HG03060 (cell line): ENCODE measurements around the gene SOX8.

Experiments
- ATAC-seq: cut with Tn5 transposase; IDR thresholded peaks from one replicate; pipeline ENCODE4 v1.9.1; 2021; ENCODE audit warnings: low read depth, moderate number of reproducible peaks; ENCODE audit not compliant: unreplicated experiment

Gene SOX8

DNA sequence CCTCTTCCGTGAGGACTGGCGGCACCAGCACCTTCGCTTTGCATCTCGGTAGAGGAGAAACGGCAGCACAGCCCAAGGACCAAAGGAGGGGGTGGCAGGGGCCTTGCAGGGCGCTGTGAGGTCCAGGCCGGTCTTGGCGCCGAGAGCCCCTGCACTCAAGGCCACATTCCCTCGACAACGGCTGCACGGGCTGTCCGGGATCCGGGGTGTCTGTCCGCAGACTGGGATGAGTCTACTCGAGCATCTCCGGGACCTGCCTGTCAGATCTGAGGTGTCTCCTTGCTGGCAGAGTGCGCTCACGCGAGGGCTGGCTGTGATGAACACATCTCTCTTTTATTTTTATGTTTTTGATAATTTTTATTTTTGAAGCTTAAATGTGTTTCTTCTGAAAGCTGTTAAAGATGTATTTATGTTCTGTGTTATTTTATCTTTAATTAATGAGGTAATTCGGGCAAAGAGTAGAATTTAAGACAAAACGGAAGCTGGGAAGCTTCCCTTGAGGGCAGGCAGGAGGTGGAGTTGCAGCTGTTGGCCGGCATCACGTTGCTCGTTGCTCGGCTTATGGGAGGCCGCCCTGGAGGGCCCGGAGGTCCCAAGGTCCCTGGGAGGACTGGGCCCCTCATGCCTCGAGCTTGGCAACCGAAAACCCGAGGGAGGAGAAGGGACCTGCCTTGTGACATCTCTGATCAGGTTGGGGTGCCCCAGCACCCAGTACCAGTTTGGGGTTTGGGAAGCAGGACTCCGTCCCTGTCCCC lies 4.3 kb downstream of the SOX8 start:
- ATAC-seq, result no peak

DNA sequence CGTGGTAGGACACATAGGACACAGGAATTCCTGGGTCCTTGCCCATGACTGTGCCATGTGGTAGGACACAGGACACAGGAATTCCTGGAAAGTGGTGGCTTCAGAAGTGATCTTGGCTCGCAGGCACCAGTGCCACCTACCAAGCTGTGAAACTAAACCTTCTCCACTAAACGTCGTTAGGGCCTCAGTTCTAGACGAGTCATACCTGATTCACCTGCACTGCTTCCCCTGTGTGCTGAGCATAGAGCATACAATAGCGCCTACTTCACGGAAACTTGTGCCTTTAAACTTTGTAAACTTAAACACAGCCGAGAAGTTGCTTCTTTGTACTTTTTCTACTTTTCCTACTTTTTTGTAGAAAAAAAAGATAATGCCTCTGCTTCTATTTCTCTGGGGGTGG lies 4.8 kb downstream of the SOX8 start:
- no peak for ATAC-seq

DNA sequence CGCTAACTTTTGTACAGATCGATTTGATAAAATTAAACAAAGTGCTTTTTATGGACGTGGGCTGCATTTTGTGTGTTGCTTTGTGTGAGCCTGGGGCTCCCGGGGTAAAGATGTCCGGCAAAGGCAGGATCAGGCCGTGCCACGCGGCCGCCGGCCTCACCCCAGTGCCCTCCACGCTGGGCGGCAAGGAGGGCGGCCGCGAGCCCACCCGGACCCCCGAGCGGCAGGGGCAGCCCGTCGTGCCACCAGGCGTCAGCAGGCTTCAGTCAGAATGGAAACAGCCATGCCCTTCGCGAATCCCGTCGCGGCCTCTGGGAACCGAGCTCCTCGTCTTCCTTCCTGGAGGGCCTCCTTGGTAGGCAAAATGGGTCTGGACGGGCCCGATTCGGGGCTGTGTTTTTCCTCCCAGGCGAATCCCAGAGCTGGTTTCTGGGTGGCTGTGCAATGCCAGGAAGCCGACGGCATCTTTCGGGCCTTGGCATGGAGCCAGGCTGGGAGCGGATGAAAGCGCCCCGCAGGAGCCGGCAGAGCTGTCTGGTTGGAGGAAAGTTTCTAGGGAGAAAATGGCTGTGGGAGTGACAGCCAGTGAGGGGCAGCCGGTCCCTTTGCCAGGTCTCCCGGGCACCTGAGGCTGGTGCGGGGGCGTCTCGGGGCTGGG lies 5.5 kb downstream of the SOX8 start:
- ATAC-seq, result no peak

DNA sequence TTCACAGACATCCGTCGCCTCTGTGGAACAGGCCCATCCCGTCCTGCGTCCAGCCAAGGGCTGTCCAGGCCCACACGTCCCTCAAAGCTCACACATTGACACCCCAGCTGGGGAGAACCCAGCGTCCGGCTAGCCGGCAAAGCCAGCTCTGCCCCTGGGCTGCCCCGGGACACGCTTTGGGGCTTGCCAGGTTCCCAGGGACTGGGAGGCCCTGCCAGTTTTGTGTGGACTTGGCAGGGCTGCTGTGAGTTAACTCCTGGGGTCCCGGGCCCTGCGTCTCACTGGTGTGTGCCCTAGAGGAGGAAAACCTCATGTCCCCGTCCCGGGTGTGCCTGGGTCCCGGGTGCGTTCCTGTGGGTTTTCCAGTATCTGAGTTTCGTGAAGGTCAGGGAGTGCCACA lies 6.3 kb downstream of the SOX8 start:
- no peak for ATAC-seq

DNA sequence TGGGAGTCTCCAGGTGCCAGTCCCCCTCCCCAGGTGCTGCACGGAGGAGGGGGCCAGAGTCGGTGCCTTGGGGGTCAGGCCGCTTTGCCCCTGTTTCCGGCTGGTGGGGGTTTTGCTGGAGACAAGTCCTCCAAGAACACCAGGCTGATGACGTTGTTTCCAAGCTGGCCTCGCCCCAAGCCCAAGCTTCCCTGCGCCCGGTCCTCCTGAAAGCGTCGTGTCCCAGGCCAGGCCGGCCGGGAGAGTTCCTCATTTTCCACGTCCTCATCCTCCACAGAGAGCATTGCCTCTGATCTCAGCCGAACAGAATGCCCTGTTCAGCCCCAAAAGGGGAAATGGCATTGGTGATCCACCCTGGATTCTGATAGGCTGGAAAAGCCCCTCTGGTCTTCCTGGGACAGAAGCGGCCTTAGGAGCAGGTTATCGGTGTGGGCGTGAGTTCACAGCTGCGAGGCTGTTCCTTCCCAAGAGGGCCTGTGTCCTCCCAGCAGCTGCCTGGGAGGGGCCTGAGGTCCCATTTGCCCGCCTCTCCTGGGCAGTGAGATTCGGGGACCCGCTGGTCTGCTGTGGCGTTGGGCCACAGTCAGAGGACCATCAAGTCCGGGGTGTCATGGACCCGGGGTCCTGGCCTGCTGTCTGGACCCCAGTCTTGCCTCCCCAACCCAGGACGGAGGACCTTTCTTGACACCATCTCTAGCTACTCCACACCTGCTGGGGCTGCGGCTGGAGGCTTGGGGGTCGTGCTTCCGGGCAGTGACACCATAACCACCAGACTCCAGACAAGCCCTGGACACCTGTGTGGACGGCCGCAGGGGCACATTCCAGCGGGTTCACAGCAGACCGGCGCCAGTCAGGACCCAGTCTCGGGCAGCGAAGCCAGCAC lies 7.1 kb downstream of the SOX8 start:
- ATAC-seq, result no peak

DNA sequence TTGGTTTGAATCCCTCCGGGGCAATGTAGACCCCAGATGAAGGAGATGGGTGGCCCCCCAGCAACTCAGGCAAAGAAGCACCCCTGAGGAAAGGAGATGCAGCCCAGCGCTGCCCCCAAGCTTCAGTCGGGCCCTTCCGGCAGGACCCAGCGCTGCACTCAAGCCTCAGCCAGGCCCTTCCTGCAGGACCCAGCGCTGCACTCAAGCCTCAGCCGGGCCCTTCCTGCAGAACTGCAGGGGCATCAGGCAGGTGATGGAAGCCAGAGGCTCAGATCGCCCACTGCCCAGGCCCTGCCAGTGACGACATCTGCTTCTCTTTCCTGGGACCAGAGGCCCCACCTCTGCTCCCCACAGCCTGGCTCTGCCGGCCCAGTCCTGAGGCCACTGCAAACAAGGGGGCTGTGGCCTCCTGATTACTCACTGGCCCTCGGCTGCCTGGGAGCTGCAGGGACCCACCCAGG lies 7.8 kb downstream of the SOX8 start:
- ATAC-seq, result no peak

DNA sequence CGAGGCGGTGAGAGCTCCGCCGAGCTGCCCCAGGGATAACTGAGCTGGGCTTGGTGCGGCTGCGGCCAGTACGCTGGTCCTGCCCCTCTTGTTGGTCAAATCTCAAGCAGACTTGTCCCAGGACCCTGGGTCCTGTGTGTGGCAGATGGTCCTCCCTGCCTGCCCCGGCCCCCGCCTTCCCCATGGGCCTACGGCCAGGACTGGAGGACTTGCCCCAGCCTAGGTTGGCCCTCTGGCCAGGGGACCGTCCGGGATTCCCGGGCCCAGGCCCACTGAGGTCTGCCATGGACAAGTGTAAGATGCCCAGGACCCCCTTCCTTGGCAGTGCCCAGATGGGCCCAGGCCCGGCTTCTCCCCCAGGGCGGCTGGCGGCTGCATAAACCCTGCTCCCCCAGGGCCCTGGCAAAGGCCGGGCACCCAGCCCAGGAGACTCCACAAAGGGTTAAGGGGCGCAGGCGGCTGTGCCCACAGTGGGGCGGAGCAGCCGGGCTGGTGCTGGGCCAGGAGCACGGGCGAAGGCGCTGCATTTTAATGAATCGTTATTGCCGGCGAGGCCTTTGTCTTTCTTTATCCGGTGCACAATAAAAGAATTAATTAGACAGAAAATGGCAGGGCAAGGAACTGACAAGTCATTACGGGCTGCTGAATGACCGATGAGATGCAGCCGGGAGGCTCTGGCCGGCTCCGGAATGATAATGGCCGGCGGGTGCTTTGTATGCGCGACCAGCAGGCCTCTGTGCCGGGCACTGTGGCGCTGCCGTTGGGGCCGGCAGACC lies 9.1 kb downstream of the SOX8 start:
- no peak for ATAC-seq

DNA sequence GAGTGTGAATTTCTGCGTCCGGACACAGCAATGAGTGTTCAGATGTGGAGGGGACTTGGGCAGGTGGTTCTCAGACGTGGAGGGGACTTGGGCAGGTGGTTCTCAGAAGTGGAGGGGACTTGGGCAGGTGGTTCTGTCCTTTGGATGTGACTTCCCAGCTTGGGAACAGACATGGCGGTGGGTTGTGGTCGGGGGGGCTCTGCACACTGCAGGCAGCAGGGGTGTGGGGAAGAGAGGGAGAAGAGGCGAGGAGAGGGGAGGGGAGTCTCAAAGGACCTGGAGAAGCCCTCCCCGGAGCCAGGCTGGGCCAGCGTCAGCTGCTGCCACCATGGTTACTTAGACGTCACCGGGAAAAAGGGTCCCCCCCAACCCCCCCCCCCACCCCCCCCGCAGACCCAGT lies 9.8 kb downstream of the SOX8 start:
- no peak for ATAC-seq

DNA sequence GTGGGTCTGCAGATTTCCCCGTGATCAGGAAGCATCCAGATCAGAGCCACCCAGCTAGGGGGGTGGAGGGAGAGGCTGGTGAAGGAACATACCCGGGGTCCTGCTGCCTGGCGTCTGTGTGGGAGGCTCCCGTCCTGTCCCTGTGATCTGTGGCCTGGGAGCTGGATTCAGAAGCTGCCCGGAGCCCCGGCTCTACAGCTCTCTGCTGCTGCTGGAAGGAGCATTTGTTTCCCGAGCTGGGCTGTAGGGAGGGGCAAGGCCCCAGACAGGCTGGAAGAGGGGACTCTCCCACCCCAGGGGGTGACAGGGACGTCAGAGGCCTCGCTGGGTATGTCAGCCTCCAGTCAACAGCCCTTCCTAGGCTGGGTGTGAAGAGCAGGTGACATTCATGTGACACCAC lies 10.2 kb downstream of the SOX8 start:
- no peak for ATAC-seq

DNA sequence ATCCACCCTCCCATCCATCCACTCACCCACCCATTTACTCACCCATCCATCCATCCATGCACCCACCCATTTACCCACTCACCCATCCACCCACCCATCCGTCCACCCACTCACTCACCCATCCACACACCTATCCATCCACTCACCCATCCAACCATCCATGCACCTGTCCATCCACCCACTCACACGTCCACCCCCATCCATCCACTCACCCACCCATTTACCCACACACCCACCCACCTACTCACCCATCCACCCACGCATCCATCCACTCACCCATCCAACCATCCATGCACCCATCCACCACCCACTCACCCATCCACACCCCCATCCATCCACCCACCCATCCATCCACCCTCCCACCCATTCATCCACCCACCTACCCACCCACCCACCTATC lies 12.2 kb downstream of the SOX8 start:
- ATAC-seq, result no peak

DNA sequence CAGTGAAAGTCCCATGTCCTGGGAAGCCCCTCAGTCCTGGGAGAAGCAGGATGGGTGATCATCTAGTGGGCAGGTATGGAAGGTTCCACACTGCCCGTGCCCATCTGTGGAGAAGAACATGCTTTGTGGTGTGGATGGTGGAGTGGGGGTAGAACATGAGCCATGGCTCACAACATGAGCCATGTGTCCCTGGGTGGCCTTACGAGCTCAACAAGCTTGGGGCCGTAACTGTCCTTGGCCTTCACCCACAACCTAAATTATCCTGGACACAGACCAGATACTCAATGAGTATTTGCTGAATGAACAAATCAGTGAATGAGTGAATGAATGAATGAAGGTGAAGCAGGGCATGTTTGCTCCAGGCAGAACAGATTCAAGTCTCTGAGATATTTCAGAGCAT lies 13.5 kb downstream of the SOX8 start:
- no peak for ATAC-seq

DNA sequence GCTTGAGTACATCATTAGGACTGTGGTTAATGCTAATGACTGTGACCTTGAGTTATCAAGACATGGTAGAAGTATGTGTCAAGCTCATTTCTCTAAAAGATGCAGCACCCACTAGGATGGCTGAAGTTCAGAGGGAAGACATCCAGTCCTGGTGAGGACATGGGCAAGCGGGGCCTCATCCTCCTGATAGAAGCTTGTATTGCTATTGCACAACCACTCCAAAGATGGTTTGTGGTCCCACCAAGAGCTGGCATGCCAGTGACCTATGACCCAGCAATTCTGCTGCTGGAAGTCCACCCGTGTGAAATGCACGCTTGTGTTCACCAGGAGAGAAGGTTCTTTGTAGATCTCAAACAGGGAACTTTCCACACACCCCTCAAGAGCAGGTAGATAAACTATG lies 14.2 kb downstream of the SOX8 start:
- ATAC-seq, result no peak

DNA sequence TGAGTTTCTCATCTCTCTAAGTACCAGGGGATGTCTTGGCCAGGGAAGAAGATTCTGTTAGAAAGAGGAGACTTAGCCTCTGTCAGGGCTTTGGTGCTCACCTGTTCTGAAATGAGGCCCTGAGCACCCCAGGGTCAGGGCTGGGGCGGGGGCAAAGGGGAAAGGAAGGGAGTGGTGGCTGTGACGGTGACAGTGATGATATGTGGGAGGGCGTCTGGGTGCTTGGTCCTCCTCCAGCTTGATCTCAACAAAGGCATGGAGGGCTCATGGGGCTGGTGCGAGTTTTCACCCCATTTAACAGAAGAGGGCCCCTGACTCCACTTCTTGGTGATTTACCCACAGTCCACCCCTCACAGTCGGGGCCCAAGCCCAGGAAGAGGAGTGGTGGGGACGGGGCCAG lies 15.1 kb downstream of the SOX8 start:
- no peak for ATAC-seq

DNA sequence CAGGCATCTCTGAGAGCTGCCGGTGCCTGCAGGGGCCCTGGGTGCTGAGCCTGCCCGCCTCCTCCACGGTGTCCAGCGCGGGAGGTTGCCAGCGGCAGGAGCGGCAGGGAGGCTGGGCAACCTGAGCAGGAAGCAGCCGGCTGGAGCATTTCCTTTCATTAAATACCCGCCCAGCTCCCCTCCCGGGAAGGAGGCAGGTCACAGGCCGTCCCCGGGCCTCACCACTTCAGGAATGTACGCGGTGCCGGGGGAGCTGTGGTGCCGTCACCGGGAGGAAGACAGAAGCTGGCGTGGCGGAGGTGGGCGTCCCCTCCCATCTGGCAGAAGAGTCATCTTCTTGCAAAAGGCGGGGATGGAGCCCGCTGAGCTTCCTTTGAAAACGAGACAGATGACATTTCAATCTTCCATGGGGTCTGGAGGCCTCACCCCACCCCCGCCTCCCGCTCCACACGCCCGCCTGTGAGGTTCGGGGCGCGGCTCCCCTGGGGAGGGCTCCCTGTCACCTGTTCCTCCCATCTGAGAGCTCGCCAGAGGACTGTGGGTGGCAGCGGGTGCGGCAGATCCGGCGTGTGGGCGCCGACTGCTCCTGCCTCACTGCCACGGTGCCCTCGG lies 16.0 kb downstream of the SOX8 start:
- ATAC-seq, result no peak

DNA sequence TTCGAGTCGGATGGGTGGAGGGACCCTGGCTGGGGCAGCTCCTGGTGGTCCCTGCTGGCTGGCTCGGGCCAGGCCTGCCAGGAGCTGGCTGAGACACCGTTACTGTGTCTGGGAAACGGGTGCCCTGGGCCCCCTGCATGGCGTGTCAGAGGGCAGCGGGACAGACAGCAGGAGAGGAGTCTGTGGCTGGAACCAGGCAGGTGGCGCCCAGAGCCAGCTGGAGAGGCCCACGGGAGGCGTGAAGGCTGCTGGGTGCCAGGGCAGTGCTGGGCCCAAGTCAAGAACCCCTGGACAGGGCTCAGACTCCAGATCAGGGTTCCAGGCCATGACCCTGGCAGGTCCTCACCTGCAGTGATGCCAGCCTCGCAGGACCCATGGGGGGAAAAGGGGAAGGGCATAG lies 16.6 kb downstream of the SOX8 start:
- no peak for ATAC-seq

DNA sequence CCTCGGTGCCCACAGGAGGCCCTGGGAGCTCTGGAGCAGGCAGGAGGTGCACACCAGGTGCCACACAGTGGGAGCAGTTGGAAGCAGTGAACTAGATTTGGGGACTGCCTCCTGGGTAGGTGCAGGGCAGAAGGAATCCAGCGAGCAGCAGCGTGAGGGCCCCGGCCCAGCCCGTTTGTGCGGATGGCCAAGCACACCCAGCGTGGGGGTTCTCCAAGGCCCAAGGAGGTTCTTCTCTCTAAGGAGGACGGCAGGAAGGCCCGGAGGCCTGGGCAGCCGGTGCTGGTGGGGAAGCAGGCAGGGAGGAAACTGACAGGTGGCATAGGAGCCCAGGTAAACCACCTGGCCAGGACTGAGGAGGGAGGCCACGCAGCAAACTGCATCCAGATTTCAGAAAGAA lies 17.0 kb downstream of the SOX8 start:
- ATAC-seq, result no peak

DNA sequence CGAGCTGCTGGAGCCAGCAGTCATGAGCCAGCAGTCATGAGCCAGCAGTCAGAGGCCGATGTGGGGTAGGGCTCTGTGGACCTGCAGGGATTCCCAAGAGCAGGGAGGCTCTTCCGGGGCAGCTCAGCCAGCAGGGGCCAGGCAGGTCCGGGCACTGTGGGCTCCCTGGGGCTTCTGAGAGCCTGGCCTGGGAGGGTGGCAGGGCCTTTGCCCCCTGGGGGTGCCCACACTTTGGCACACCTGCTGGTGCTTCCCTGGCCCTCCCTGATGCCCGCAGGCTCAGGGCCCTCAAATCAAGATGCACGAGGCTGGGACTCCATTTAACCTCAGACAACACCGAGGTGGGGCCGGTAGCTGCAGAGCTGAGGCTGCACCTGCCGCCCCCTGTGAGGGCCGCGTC lies 18.1 kb downstream of the SOX8 start:
- ATAC-seq, result no peak

DNA sequence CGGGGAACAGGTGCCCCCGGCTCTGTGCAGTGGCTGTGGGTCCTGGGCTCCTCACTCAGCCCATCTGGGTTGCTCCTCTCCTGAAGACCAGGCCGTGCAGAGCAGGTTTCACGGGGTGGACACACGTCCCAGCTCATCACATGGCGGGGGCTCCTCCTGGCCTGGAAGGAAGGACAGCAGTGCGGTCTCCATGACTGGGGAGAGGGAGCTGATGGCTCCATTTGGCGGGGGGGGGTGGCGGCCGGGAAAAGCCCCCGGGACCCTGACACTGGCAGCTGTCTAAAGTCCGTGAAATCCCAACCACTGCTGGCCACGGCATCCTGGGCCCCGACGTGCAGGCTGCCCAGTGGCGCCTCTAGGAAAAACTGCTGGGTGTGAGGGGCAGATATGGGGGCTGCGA lies 19.0 kb downstream of the SOX8 start:
- no peak for ATAC-seq

DNA sequence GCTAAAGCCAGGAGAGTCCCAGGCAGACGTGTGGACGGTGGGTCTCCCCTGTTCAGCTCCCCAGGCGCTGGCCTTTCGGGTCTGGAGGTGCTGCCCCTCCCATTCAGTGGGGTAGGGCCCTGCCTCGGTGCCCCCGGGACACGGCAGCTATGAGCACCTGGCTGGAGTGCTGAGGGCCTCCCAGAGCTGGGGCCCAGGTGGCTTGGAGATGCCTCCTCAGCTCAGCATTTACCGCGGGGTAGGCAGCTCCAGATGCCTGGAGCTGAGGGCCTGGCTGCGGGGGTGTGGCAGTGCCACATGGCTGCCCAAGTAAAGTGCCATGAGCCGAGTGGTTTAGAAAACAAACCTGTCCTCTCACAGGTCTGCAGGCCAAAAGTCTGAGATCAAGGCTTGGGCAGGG lies 19.5 kb downstream of the SOX8 start:
- ATAC-seq, result no peak
